Hepatic stellate cell (primary cell): ENCODE data around the gene EID2.

Source experiments
- DNase-seq: peaks from one replicate; pipeline ENCODE4 v3.0.0; 2011; ENCODE audit warnings: low spot score

The EID2 gene, protein sequence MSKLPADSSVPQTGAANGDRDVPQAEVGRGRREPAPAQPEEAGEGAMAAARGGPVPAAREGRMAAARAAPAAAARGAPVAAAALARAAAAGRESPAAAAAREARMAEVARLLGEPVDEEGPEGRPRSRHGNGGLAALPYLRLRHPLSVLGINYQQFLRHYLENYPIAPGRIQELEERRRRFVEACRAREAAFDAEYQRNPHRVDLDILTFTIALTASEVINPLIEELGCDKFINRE

GRCh38 chr19:39539518-39540332 is at the start of gene EID2:
TSS of gene EID2 (minus strand) at chr19:39540161. CDS start at chr19:39540079, 82 bp downstream.
- DNase-seq, result peak; percentile 96

GRCh38 chr19:39588066-39588465 is 48.1 kb upstream of the EID2 start:
- no peak for DNase-seq

DNA sequence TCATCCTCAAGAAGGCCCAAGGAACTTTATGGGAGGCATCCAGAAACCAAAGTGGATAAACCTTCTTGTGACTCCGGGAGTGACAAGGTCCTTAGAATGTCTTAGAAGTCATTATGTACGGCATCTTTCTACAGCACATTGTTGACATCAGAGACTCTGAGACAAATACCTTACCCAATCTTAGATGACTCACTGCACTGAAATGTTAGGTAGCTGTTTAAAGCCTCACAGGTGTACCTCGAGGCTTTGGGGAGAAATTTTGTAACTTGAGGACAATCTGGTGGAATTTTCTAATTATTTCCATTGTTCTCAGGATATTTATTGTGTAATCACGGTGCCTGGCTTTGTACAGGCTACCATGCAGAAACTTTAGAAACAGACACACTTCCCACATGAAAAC is 47.5 kb upstream of the EID2 start:
- no peak for DNase-seq

GRCh38 chr19:39582891-39583625 is 43.1 kb upstream of the EID2 start:
- no peak for DNase-seq

GRCh38 chr19:39582442-39582841 is 42.5 kb upstream of the EID2 start:
- no peak for DNase-seq

DNA sequence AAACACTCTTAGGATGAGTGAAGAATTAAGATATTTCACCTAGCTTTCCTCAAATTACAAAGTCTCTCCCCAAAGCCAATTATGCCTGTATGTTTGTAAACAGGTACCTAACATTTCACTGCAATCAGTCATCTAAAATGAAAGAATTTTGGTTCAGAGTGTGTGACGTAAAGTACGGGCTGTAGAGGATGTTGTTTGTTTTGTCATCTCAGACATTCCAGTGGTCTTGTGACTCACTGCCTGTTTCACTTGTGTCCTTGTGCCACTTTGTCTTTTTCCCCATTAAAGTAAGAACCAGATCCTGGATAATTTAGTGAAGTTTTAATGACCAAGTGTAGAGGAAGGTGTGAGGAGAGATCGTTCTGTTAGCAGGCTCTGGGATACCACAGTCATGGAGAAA is 28.6 kb upstream of the EID2 start:
- DNase-seq, result peak; percentile 4

GRCh38 chr19:39566064-39566463 is 26.1 kb upstream of the EID2 start:
- no peak for DNase-seq

DNA sequence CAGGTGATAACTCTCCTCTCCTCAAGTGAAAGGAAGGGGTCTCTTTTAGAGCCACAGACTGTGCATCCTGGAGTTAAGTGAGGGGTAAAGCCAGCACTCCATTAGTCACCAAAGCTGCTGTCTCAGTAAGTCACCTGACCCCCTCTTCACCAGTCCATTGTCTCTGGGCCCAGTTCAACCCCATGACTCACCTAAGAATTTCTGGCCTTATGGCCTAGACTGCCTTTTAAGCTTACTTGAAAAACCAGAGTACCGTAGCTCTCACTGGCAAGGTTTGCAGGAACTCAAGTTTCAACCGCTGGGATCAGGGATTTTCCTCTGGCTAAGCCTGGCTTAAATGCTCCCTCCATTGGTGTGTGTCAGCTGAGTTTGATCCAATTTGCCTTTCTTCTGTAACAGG is 23.4 kb upstream of the EID2 start:
- DNase-seq, result no peak

DNA sequence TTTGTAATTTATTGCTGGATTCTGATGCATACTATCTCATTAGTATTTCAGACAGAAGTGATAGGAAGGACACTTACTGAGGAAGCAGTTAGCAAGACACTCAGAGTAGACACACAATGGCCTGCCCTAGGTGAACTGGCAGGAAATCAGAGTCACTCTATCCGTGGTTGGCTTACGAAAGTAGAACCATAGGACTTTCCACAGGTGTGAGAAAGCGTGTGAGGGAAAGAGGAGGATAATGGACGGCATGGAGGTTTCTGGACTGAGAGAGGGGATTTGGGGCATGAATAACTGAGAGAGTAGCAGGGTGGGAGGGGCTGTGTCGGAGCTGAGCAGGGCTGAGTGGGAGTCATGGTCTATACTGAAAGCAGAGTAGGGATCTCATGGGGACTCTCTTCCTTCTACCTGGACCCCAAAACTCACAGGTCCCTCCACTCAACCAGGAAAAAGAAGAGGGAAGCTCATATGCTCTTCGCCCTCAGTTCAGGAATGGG is 18.7 kb upstream of the EID2 start:
- no peak for DNase-seq

GRCh38 chr19:39557811-39558623 is 18.1 kb upstream of the EID2 start:
- no peak for DNase-seq

GRCh38 chr19:39555883-39556282 is 15.9 kb upstream of the EID2 start:
- no peak for DNase-seq

GRCh38 chr19:39554701-39555311 is 14.8 kb upstream of the EID2 start:
- no peak for DNase-seq

GRCh38 chr19:39553082-39553652 is 13.2 kb upstream of the EID2 start:
- DNase-seq, result no peak

- no peak for DNase-seq
Observed at GRCh38 chr19:39550197-39550596, 10.2 kb upstream of the EID2 start.

DNA sequence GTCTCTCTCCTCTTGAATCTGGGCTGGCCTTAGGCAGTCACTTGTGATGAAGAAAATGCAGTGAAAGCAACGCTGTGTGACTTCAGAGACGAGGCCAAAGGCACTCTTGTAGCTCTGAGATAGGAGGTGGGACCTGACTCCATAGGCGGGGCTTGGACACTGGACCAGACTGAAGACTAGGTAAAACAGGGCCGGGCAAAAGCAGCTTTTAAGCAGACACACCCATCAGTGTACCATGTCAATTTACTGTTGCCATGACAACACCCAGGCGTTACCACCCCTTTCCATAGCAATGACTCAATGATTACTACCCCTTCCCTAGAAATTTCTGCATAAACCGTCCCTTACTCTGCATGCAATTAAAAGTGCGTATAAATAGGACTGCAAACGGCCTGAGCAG is 6.6 kb upstream of the EID2 start:
- no peak for DNase-seq

DNA sequence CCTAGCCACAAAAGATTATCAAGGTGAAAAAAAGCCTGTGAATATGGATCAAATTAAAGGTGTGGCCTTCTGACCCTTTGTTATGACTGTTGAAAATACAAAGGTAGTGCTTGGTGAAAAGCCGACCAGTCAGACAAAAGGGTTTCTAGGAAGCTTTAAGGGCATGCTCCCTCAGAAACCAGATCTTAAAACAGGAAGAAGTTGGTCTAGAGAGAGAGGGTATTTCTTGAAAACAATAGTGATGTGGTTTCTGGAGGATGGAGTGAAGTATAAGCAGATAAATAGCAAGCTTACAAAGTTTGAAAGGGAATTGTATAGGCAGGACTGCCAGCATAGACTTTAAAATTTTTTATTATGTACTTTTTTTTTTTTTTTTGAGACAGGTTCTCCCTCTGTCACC is 5.0 kb upstream of the EID2 start:
- DNase-seq, result no peak

DNA sequence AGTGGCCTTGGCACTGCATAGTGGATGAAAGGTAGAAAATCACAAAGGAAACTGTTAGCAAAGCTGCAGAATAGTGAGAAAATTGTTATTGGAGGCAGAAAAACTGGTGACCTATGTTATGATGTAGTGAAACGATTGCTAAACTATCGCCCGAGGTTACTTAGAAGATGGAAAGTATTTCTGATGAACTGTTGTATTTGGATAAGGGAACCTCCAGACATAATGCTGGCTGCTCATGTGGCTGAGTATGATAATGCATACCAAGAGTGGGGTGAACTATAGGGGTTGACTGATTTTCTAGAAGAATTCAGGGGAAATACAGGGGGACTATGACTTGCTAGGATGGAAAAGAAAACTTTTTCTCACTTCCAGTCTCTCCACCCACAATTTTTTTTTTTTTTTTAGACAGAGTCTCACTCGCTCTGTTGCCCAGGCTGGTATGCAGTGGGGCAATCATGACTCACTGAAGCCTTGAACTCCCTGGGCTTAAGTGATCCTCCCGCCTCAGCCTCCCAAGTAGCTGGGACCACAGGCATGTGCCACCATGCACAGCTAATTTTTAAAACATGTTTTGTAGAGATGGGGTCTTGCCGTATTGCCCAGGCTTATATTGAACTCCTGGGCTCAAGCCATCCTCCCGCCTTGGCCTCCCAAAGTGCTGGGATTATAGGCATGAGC is 4.4 kb upstream of the EID2 start:
- no peak for DNase-seq

- DNase-seq, result no peak
Observed at GRCh38 chr19:39543477-39543857, 3.5 kb upstream of the EID2 start.

GRCh38 chr19:39542206-39542605 is 2.2 kb upstream of the EID2 start:
- no peak for DNase-seq

- DNase-seq, result no peak
Observed at GRCh38 chr19:39540333-39540673, 342 bp upstream of the EID2 start.

- DNase-seq, result no peak
Observed at GRCh38 chr19:39539165-39539517, 820 bp downstream of the EID2 start.
